HepG2 (cell line): ENCODE data around the gene UBAC1. TPM values are rescaled to one million over a fixed set of nuclear protein-coding genes. Genes with fewer than 3 reads are reported as not detected.

Experiments used
- ASH2L ChIP-seq: fragments of 300-600, 200-600 bp; sonication (generic); IDR thresholded peaks from 2 replicates; pipeline ENCODE4 v1.7.0; 2017; ENCODE audit warnings: low read depth, mild to moderate bottlenecking, moderate library complexity, mixed read lengths, low read length; ENCODE audit not compliant: insufficient read length
- ATF7-NPFF ChIP-seq: sonication (generic); formaldehyde crosslinking; IDR thresholded peaks from 2 replicates; pipeline ENCODE4 v1.8.1; 2023; ENCODE audit warnings: mild to moderate bottlenecking, low read depth, missing genetic modification reagents, moderate library complexity
- CHCHD3 ChIP-seq: sonication (generic); formaldehyde crosslinking; IDR thresholded peaks from 2 replicates; pipeline ENCODE4 v1.8.0; 2022; ENCODE audit warnings: mild to moderate bottlenecking, missing genetic modification reagents, moderate library complexity
- FOXK1 ChIP-seq: sonication (generic); formaldehyde crosslinking; IDR thresholded peaks from 2 replicates; pipeline ENCODE4 v1.4.0; 2020; ENCODE audit warnings: low read depth, missing genetic modification reagents, borderline replicate concordance
- GPBP1L1 ChIP-seq: sonication (generic); formaldehyde crosslinking; IDR thresholded peaks from 2 replicates; pipeline ENCODE4 v1.5.0; 2020; ENCODE audit warnings: mild to moderate bottlenecking, missing genetic modification reagents
- JUN ChIP-seq: sonication (generic); formaldehyde crosslinking; IDR thresholded peaks from 2 replicates; pipeline ENCODE4 v1.4.0; 2020; ENCODE audit warnings: mild to moderate bottlenecking, missing genetic modification reagents
- KAT8 ChIP-seq: IDR thresholded peaks from 2 replicates; pipeline ENCODE4 v1.6.1; 2016; ENCODE audit warnings: missing genetic modification reagents, missing compliant biosample characterization
- MEF2D ChIP-seq: sonication (generic); formaldehyde crosslinking; IDR thresholded peaks from 2 replicates; pipeline ENCODE4 v1.5.1; 2020; ENCODE audit warnings: mild to moderate bottlenecking, missing genetic modification reagents
- MYC ChIP-seq: sonication (generic); formaldehyde crosslinking; IDR thresholded peaks from 2 replicates; pipeline ENCODE4 v1.9.0; 2021; ENCODE audit warnings: missing genetic modification reagents, borderline replicate concordance
- NFE2L2 ChIP-seq: fragments of 150-350 bp; IDR thresholded peaks from 2 replicates; pipeline ENCODE4 v1.6.1; 2014; ENCODE audit warnings: low read length
- NRL ChIP-seq: sonication (generic); formaldehyde crosslinking; IDR thresholded peaks from 2 replicates; pipeline ENCODE4 v1.5.0; 2020; ENCODE audit warnings: missing genetic modification reagents, mild to moderate bottlenecking, moderate library complexity, borderline replicate concordance
- PITX1 ChIP-seq: sonication (generic); formaldehyde crosslinking; IDR thresholded peaks from 2 replicates; pipeline ENCODE4 v1.5.1; 2020; ENCODE audit warnings: mild to moderate bottlenecking, missing genetic modification reagents
- PRDM10 ChIP-seq: sonication (generic); formaldehyde crosslinking; IDR thresholded peaks from 2 replicates; pipeline ENCODE4 v1.4.0; 2020; ENCODE audit warnings: low read depth, missing genetic modification reagents
- PRDM15 ChIP-seq: sonication (generic); formaldehyde crosslinking; IDR thresholded peaks from 2 replicates; pipeline ENCODE4 v1.4.0; 2020; ENCODE audit warnings: missing genetic modification reagents
- SP1 ChIP-seq, 2 experiments: fragments of 450-650 bp in 1 of 2; sonication (generic) in 1 of 2; formaldehyde crosslinking in 1 of 2; IDR thresholded peaks; 2 replicates each; pipeline versions ENCODE4 v1.4.0 to v1.6.1; 2016 to 2020; ENCODE audit warnings: missing genetic modification reagents in 1 of 2
- STAT5B ChIP-seq: sonication (generic); formaldehyde crosslinking; IDR thresholded peaks from 2 replicates; pipeline ENCODE4 v1.4.0; 2020; ENCODE audit warnings: missing genetic modification reagents
- ZNF530 ChIP-seq: sonication (generic); formaldehyde crosslinking; IDR thresholded peaks from 2 replicates; pipeline ENCODE4 v1.5.0; 2020; ENCODE audit warnings: low read depth, mild to moderate bottlenecking, missing genetic modification reagents
- ZNF576 ChIP-seq: sonication (generic); formaldehyde crosslinking; IDR thresholded peaks from 2 replicates; pipeline ENCODE4 v1.4.0; 2020; ENCODE audit warnings: mild to moderate bottlenecking, missing genetic modification reagents
- ZNF784 ChIP-seq: sonication (generic); formaldehyde crosslinking; IDR thresholded peaks from 2 replicates; pipeline ENCODE4 v1.5.1; 2020; ENCODE audit warnings: missing genetic modification reagents, mild to moderate bottlenecking, borderline replicate concordance
- ZNF879 ChIP-seq: sonication (generic); formaldehyde crosslinking; IDR thresholded peaks from 2 replicates; pipeline ENCODE4 v1.8.1; 2023; ENCODE audit warnings: missing genetic modification reagents
- ZNF891 ChIP-seq: sonication (generic); formaldehyde crosslinking; IDR thresholded peaks from 2 replicates; pipeline ENCODE4 v1.5.0; 2020; ENCODE audit warnings: mild to moderate bottlenecking, missing genetic modification reagents
- polyA plus RNA-seq, 8 experiments: library from polyadenylated mRNA; depleted of rRNA in 3 of 8; stranded (reverse) in 7 of 8; unstranded in 1 of 8; fragments of >200 nt; fragmentation: Illumina TruSeq in 4 of 8; extraction: Trizol in 4 of 8; gene quantifications; 2 replicates each; pipeline versions ENCODE4 v1.2.1 to v1.2.3, GENCODE V29; 2011 to 2016; ENCODE audit warnings: low read depth in 4 of 8, missing spikeins in 1 of 8, mixed read lengths in 1 of 8; ENCODE audit not compliant: insufficient read depth in 1 of 8
- total RNA-seq, 5 experiments: library from RNA; depleted of rRNA; stranded (reverse); fragments of >200 nt; fragmentation: Illumina TruSeq; extraction: Trizol; gene quantifications; 2 replicates each; pipeline ENCODE4 v1.2.3, GENCODE V29; 2016; ENCODE audit warnings: low read depth in 1 of 5

UBAC1 gene
- total and polyA plus RNA-seq, 2 of the 13 experiments (the other 11 are each of a cell fraction or from before 2014, with no cell fraction given), result 32.2 to 34.1 TPM

GRCh38 chr9:135971892-135972291 lies 10.7 kb upstream of the UBAC1 start (continued):
- TF ChIP-seq KAT8, result peak; percentile 92
- peak; percentile 98 for TF ChIP-seq ATF7-NPFF (CRISPR knock-in tag)
- peak; percentile 96 for TF ChIP-seq ZNF530 (CRISPR knock-in tag)
- no peak for TF ChIP-seq GPBP1L1 (CRISPR knock-in tag)
- TF ChIP-seq PITX1 (CRISPR knock-in tag), result peak; percentile 90
- TF ChIP-seq ASH2L, result no peak
- no peak for TF ChIP-seq SP1 (IDR thresholded peaks at IDR 0.05)
- TF ChIP-seq SP1 (CRISPR knock-in tag; IDR thresholded peaks at IDR 0.05), result peak; percentile 92
- TF ChIP-seq JUN, result peak; percentile 90
- TF ChIP-seq ZNF891 (CRISPR knock-in tag), result peak; percentile 100
- peak; percentile 99 for TF ChIP-seq ZNF784 (CRISPR knock-in tag)
- no peak for TF ChIP-seq NFE2L2
- TF ChIP-seq MYC (CRISPR knock-in tag), result peak; percentile 82
- TF ChIP-seq STAT5B (CRISPR knock-in tag), result peak; percentile 99
- peak; percentile 97 for TF ChIP-seq MEF2D
- peak; percentile 85 for TF ChIP-seq PRDM15 (CRISPR knock-in tag)
- TF ChIP-seq ZNF879 (CRISPR knock-in tag), result peak; percentile 98
- no peak; the same call in 1 of the 2 replicates for TF ChIP-seq ZNF576
- peak; percentile 93 for TF ChIP-seq NRL (CRISPR knock-in tag)
- peak; percentile 94; the same call in 1 of the 2 replicates for TF ChIP-seq FOXK1 (CRISPR knock-in tag)
- TF ChIP-seq PRDM10, result peak; percentile 89
- peak; percentile 91; the same call in 1 of the 2 replicates for TF ChIP-seq CHCHD3 (CRISPR knock-in tag)
